Measurements from ENCODE around the gene CD2.
A peak's percentile ranks its signal among the peaks of the same experiment; 100 is the strongest.

CD2 gene

GRCh38 chr1:116777831-116778830 lies 23.9 kb downstream of the CD2 start:
- DNase-seq (ENCODE audit: low read depth) = peak; percentile 58

- DNase-seq (ENCODE audit: low read depth) = no peak
Observed at GRCh38 chr1:116781034-116781433, 26.8 kb downstream of the CD2 start.

- no peak for DNase-seq (ENCODE audit: low read depth)
Observed at GRCh38 chr1:116785006-116785405, 30.8 kb downstream of the CD2 start.

GRCh38 chr1:116786049-116786448 lies 31.8 kb downstream of the CD2 start:
- no peak for DNase-seq (ENCODE audit: low read depth)

GRCh38 chr1:116791727-116792126 lies 37.5 kb downstream of the CD2 start:
- no peak for DNase-seq (ENCODE audit: low read depth)

- no peak for DNase-seq (ENCODE audit: low read depth)
Observed at GRCh38 chr1:116793357-116793935, 39.2 kb downstream of the CD2 start.

GRCh38 chr1:116794371-116794770 lies 40.1 kb downstream of the CD2 start:
- DNase-seq (ENCODE audit: low read depth) = no peak

GRCh38 chr1:116794804-116795481 lies 40.7 kb downstream of the CD2 start:
- DNase-seq (ENCODE audit: low read depth) = no peak

- DNase-seq (ENCODE audit: low read depth) = no peak
Observed at GRCh38 chr1:116795482-116795829, 41.2 kb downstream of the CD2 start.

- no peak for DNase-seq (ENCODE audit: low read depth)
Observed at GRCh38 chr1:116804736-116805135, 50.5 kb downstream of the CD2 start.

- no peak for DNase-seq (ENCODE audit: low read depth)
Observed at GRCh38 chr1:116805398-116805797, 51.2 kb downstream of the CD2 start.

- no peak for DNase-seq (ENCODE audit: low read depth)
Observed at GRCh38 chr1:116806245-116806644, 52.0 kb downstream of the CD2 start.

GRCh38 chr1:116806671-116807070 lies 52.4 kb downstream of the CD2 start:
- no peak for DNase-seq (ENCODE audit: low read depth)

- DNase-seq (ENCODE audit: low read depth) = no peak
Observed at GRCh38 chr1:116807394-116808199, 53.4 kb downstream of the CD2 start.

GRCh38 chr1:116808200-116808847 lies 54.1 kb downstream of the CD2 start:
- no peak for DNase-seq (ENCODE audit: low read depth)

- DNase-seq (ENCODE audit: low read depth) = no peak
Observed at GRCh38 chr1:116808848-116809508, 54.7 kb downstream of the CD2 start.

GRCh38 chr1:116811321-116811720 lies 57.1 kb downstream of the CD2 start:
- DNase-seq (ENCODE audit: low read depth) = no peak

- DNase-seq (ENCODE audit: low read depth) = no peak
Observed at GRCh38 chr1:116814926-116815723, 60.9 kb downstream of the CD2 start.

- DNase-seq (ENCODE audit: low read depth) = no peak
Observed at GRCh38 chr1:116817582-116818064, 63.4 kb downstream of the CD2 start.

All from GM04504 (cell line).